Measurements from ENCODE around the gene FBN1. TPM values are rescaled to one million over a fixed set of nuclear protein-coding genes. Genes with fewer than 3 reads are reported as not detected.

The FBN1 gene
- total and polyA plus RNA-seq, 2 experiments from 2014 or later: 1.9 to 3.8 TPM

- Histone ChIP-seq H4K20me1 (replicated peaks; ENCODE audit: insufficient read depth) (no peaks in the 10 kb centered on the region), H3K27me3 (ENCODE audit: insufficient read depth) (no peaks in the 10 kb centered on the region), H3K4me1 (ENCODE audit: insufficient read depth) (no peaks in the 10 kb centered on the region), H3K27ac (ENCODE audit: low read depth) (no peak overlapping the region), H3K79me2 (replicated peaks; ENCODE audit: insufficient read depth) (no peaks in the 10 kb centered on the region), H3K4me2 (no peak overlapping the region), H3K4me3 (no peak overlapping the region), H3K9me2 (ENCODE audit: insufficient read depth) (peaks cover 11% of the 10 kb centered on the region; the same call in 1 of the 2 replicates), H3F3A (replicated peaks; ENCODE audit: low read depth) (no peaks in the 10 kb centered on the region), H3K36me3 (ENCODE audit: insufficient read depth) (no peaks in the 10 kb centered on the region), H2AFZ (no peak overlapping the region)
- Mint-ChIP-seq H3K27me3 (ENCODE audit: insufficient read depth, low read depth, poor library complexity) (no peaks in the 10 kb centered on the region), H3K4me3 (no peak overlapping the region), H3K36me3 (ENCODE audit: low read depth) (no peaks in the 10 kb centered on the region), H3K27ac (no peak overlapping the region), H3K4me1 (no peaks in the 10 kb centered on the region), H3K9me3 (no peaks in the 10 kb centered on the region)
- TF ChIP-seq JUNB (IDR thresholded peaks at IDR 0.05; ENCODE audit: unreplicated experiment) (no peak), REST (IDR thresholded peaks at IDR 0.05; ENCODE audit: unreplicated experiment) (no peak), ZNF462 (CRISPR knock-in tag; IDR thresholded peaks at IDR 0.05) (no peak), POLR2AphosphoS5 (IDR thresholded peaks at IDR 0.05; ENCODE audit: low read depth) (no peak), ZNF331 (CRISPR knock-in tag; IDR thresholded peaks at IDR 0.05; ENCODE audit: low read depth) (no peak), ZNF114 (CRISPR knock-in tag; IDR thresholded peaks at IDR 0.05) (no peak), CTCF (conservative IDR thresholded peaks at IDR 0.05; ENCODE audit: low read depth in 2 of 2) (no peak), NANOG (IDR thresholded peaks at IDR 0.05; ENCODE audit: borderline replicate concordance) (no peak), CREB1 (CRISPR knock-in tag; IDR thresholded peaks at IDR 0.05; ENCODE audit: low read depth) (no peak), ETS1 (IDR thresholded peaks at IDR 0.05) (no peak), EZH2 (IDR thresholded peaks at IDR 0.05; ENCODE audit: low read depth, unreplicated experiment) (no peak), STAT1 (IDR thresholded peaks at IDR 0.05; ENCODE audit: unreplicated experiment) (no peak), EZH2phosphoT487 (IDR thresholded peaks at IDR 0.05; ENCODE audit: unreplicated experiment) (no peak)
- ATAC-seq: no peak
- DNase-seq (ENCODE audit: low spot score): no peak
Observed at GRCh38 chr15:48414015-48414414, 231.5 kb downstream of the FBN1 start.
